ENCODE data around the gene ARHGEF28. TPM values are rescaled to one million over a fixed set of nuclear protein-coding genes. Genes with fewer than 3 reads are reported as not detected.

Gene ARHGEF28
- total and polyA plus RNA-seq, 8 donors: 13.9 to 156 (median 55.7) TPM

- Histone ChIP-seq H3K36me3 (peaks cover 0 to 2% (median 0%) of the 10 kb centered on the region in 4 donors), H3K27me3 (no peaks in the 10 kb centered on the region), H3K27ac (no peak overlapping the region), H3K4me1 (no peaks in the 10 kb centered on the region), H3K9me3 (no peaks in the 10 kb centered on the region), H3K4me3 (no peak overlapping the region)
- WGBS, 5 donors: 81 to 88% (median 86%) methylated on average over 4 of the region's 4 CpGs
- no peak for DNase-seq
- TF ChIP-seq EP300 (IDR thresholded peaks at IDR 0.05) (no peak), POLR2A (IDR thresholded peaks at IDR 0.05) (no peak)
- intact Hi-C loops (cut with DNase I; ENCODE audit: low total_unique reads): no loop called here
These were observed 309.7 kb downstream of the ARHGEF28 start for GRCh38 chr5:73935719-73936118.

GRCh38 chr5:73938280-73938937 lies 312.4 kb downstream of the ARHGEF28 start:
- no peaks in the 10 kb centered on the region for H3K27me3 ChIP-seq
- TF ChIP-seq POLR2AphosphoS5 (IDR thresholded peaks at IDR 0.05) (no peak), POLR2A (IDR thresholded peaks at IDR 0.05) (no peak), EP300 (IDR thresholded peaks at IDR 0.05) (no peak), CTCF (IDR thresholded peaks at IDR 0.05) (no peak)
- H3K4me1 ChIP-seq: no peaks in the 10 kb centered on the region
- no peak overlapping the region for H3K4me3 ChIP-seq
- no peak overlapping the region for H3K27ac ChIP-seq
- 67 to 94% (median 85%) methylated on average over 5 of the region's 5 CpGs for WGBS, 5 donors
- peak in 1 of 2 donors; percentile 29 for DNase-seq
- peaks cover 0 to 13% (median 8%) of the 10 kb centered on the region in 4 donors for H3K36me3 ChIP-seq
- peaks cover 0 to 8% (median 4%) of the 10 kb centered on the region in 4 donors for H3K9me3 ChIP-seq
- intact Hi-C loops (cut with DNase I; ENCODE audit: low total_unique reads): no loop called here

GRCh38 chr5:73938938-73939320 lies 312.9 kb downstream of the ARHGEF28 start:
- Histone ChIP-seq H3K4me3 (no peak overlapping the region), H3K27me3 (no peaks in the 10 kb centered on the region), H3K4me1 (no peaks in the 10 kb centered on the region), H3K36me3 (peaks cover 0 to 13% (median 8%) of the 10 kb centered on the region in 4 donors), H3K9me3 (peaks cover 0 to 8% (median 4%) of the 10 kb centered on the region in 4 donors), H3K27ac (no peak overlapping the region)
- intact Hi-C loops (cut with DNase I; ENCODE audit: low total_unique reads): no loop called here
- 88 to 96% (median 94%) methylated on average over 5 of the region's 5 CpGs for WGBS, 5 donors
- no peak for DNase-seq
- TF ChIP-seq EP300 (IDR thresholded peaks at IDR 0.05) (no peak), POLR2AphosphoS5 (IDR thresholded peaks at IDR 0.05) (no peak), CTCF (IDR thresholded peaks at IDR 0.05) (no peak), POLR2A (IDR thresholded peaks at IDR 0.05) (no peak)

GRCh38 chr5:73939557-73939956 lies 313.6 kb downstream of the ARHGEF28 start:
- no peak overlapping the region for H3K4me3 ChIP-seq
- no peak overlapping the region for H3K27ac ChIP-seq
- DNase-seq: no peak
- intact Hi-C loops (cut with DNase I; ENCODE audit: low total_unique reads): no loop called here
- H3K9me3 ChIP-seq: peaks cover 0 to 8% (median 4%) of the 10 kb centered on the region in 4 donors
- H3K4me1 ChIP-seq: no peaks in the 10 kb centered on the region
- H3K27me3 ChIP-seq: no peaks in the 10 kb centered on the region
- WGBS, 5 donors: 72 to 82% (median 76%) methylated on average over 3 of the region's 3 CpGs
- H3K36me3 ChIP-seq: peaks cover 0 to 13% (median 8%) of the 10 kb centered on the region in 4 donors
- TF ChIP-seq CTCF (IDR thresholded peaks at IDR 0.05): no peak
- TF ChIP-seq EP300 (IDR thresholded peaks at IDR 0.05): no peak
- TF ChIP-seq POLR2AphosphoS5 (IDR thresholded peaks at IDR 0.05): no peak
- no peak for TF ChIP-seq POLR2A (IDR thresholded peaks at IDR 0.05)

GRCh38 chr5:73940026-73940425 lies 314.0 kb downstream of the ARHGEF28 start:
- intact Hi-C loops (cut with DNase I; ENCODE audit: low total_unique reads): no loop called here
- H3K4me1 ChIP-seq: no peaks in the 10 kb centered on the region

More at GRCh38 chr5:73940026-73940425, 314.0 kb downstream of the ARHGEF28 start:
- no peak overlapping the region for H3K27ac ChIP-seq
- peaks cover 0 to 8% (median 4%) of the 10 kb centered on the region in 4 donors for H3K9me3 ChIP-seq
- no peaks in the 10 kb centered on the region for H3K27me3 ChIP-seq
- H3K36me3 ChIP-seq: peaks cover 0 to 13% (median 8%) of the 10 kb centered on the region in 4 donors
- H3K4me3 ChIP-seq: no peak overlapping the region
- DNase-seq: peak in 1 of 2 donors; percentile 57
- TF ChIP-seq CTCF (IDR thresholded peaks at IDR 0.05): no peak
- TF ChIP-seq POLR2AphosphoS5 (IDR thresholded peaks at IDR 0.05): no peak
- TF ChIP-seq EP300 (IDR thresholded peaks at IDR 0.05): no peak
- TF ChIP-seq POLR2A (IDR thresholded peaks at IDR 0.05): no peak
